ENCODE results near the gene BTNL9. TPM values are rescaled to one million over a fixed set of nuclear protein-coding genes. Genes with fewer than 3 reads are reported as not detected.

The BTNL9 gene
- total and polyA plus RNA-seq, 2 of the 13 experiments (the other 11 are each of a cell fraction or from before 2014, with no cell fraction given): 0.13 TPM; not detected in 1

DNA sequence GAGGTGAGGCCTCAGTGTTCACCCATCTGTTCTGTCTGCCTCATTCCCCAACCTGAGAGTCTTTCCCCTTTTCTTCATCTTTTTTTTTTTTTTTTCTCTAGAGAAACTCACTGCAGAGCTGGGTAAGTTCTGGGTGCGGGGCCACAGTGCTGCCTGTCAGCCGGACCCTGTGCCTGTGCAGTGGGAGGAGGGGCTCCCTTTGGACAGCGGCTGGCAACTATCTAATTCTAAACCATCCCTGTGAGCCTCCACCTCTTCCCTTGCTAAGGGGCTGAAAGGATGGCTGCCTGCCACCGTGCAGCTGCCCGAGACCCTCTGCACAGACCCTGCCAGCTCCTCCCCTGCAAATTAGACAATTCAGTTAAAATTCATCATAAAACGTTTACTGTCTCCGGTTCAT lies 14.1 kb downstream of the BTNL9 start:
- CTCF ChIA-PET (ENCODE audit: low intra/inter-chr PET ratio, low total read pairs): no interaction called here
- TF ChIP-seq RBFOX2 (IDR thresholded peaks at IDR 0.05; ENCODE audit: low read depth, low read length) (no peak), MTA3 (CRISPR knock-in tag; IDR thresholded peaks at IDR 0.05) (no peak), SALL1 (CRISPR knock-in tag; IDR thresholded peaks at IDR 0.05) (no peak), NFE2L2 (IDR thresholded peaks at IDR 0.05; ENCODE audit: low read length) (no peak), PHF21A (CRISPR knock-in tag; IDR thresholded peaks at IDR 0.05) (no peak), DMAP1 (CRISPR knock-in tag; IDR thresholded peaks at IDR 0.05) (no peak), NFRKB (IDR thresholded peaks at IDR 0.05) (no peak), ZNF530 (CRISPR knock-in tag; IDR thresholded peaks at IDR 0.05; ENCODE audit: low read depth) (no peak), REPIN1 (CRISPR knock-in tag; IDR thresholded peaks at IDR 0.05; ENCODE audit: borderline replicate concordance, low read depth) (no peak), ZNF629 (CRISPR knock-in tag; conservative IDR thresholded peaks at IDR 0.05) (no peak), ZNF562 (CRISPR knock-in tag; IDR thresholded peaks at IDR 0.05; ENCODE audit: borderline replicate concordance) (no peak), HNRNPL (IDR thresholded peaks at IDR 0.05; ENCODE audit: low read depth, low read length) (no peak)
- TF ChIP-seq, protein P1, sequence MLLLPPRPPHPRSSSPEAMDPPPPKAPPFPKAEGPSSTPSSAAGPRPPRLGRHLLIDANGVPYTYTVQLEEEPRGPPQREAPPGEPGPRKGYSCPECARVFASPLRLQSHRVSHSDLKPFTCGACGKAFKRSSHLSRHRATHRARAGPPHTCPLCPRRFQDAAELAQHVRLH (CRISPR knock-in tag; IDR thresholded peaks at IDR 0.05; ENCODE audit: borderline replicate concordance, low read depth): no peak
- TF ChIP-seq, protein P2, sequence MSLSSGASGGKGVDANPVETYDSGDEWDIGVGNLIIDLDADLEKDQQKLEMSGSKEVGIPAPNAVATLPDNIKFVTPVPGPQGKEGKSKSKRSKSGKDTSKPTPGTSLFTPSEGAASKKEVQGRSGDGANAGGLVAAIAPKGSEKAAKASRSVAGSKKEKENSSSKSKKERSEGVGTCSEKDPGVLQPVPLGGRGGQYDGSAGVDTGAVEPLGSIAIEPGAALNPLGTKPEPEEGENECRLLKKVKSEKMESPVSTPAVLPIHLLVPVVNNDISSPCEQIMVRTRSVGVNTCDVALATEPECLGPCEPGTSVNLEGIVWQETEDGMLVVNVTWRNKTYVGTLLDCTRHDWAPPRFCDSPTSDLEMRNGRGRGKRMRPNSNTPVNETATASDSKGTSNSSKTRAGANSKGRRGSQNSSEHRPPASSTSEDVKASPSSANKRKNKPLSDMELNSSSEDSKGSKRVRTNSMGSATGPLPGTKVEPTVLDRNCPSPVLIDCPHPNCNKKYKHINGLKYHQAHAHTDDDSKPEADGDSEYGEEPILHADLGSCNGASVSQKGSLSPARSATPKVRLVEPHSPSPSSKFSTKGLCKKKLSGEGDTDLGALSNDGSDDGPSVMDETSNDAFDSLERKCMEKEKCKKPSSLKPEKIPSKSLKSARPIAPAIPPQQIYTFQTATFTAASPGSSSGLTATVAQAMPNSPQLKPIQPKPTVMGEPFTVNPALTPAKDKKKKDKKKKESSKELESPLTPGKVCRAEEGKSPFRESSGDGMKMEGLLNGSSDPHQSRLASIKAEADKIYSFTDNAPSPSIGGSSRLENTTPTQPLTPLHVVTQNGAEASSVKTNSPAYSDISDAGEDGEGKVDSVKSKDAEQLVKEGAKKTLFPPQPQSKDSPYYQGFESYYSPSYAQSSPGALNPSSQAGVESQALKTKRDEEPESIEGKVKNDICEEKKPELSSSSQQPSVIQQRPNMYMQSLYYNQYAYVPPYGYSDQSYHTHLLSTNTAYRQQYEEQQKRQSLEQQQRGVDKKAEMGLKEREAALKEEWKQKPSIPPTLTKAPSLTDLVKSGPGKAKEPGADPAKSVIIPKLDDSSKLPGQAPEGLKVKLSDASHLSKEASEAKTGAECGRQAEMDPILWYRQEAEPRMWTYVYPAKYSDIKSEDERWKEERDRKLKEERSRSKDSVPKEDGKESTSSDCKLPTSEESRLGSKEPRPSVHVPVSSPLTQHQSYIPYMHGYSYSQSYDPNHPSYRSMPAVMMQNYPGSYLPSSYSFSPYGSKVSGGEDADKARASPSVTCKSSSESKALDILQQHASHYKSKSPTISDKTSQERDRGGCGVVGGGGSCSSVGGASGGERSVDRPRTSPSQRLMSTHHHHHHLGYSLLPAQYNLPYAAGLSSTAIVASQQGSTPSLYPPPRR (CRISPR knock-in tag; IDR thresholded peaks at IDR 0.05; ENCODE audit: borderline replicate concordance): no peak
- TF ChIP-seq, protein P3, sequence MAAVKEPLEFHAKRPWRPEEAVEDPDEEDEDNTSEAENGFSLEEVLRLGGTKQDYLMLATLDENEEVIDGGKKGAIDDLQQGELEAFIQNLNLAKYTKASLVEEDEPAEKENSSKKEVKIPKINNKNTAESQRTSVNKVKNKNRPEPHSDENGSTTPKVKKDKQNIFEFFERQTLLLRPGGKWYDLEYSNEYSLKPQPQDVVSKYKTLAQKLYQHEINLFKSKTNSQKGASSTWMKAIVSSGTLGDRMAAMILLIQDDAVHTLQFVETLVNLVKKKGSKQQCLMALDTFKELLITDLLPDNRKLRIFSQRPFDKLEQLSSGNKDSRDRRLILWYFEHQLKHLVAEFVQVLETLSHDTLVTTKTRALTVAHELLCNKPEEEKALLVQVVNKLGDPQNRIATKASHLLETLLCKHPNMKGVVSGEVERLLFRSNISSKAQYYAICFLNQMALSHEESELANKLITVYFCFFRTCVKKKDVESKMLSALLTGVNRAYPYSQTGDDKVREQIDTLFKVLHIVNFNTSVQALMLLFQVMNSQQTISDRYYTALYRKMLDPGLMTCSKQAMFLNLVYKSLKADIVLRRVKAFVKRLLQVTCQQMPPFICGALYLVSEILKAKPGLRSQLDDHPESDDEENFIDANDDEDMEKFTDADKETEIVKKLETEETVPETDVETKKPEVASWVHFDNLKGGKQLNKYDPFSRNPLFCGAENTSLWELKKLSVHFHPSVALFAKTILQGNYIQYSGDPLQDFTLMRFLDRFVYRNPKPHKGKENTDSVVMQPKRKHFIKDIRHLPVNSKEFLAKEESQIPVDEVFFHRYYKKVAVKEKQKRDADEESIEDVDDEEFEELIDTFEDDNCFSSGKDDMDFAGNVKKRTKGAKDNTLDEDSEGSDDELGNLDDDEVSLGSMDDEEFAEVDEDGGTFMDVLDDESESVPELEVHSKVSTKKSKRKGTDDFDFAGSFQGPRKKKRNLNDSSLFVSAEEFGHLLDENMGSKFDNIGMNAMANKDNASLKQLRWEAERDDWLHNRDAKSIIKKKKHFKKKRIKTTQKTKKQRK (IDR thresholded peaks at IDR 0.05; ENCODE audit: low read length): no peak
- TF ChIP-seq, protein P4, sequence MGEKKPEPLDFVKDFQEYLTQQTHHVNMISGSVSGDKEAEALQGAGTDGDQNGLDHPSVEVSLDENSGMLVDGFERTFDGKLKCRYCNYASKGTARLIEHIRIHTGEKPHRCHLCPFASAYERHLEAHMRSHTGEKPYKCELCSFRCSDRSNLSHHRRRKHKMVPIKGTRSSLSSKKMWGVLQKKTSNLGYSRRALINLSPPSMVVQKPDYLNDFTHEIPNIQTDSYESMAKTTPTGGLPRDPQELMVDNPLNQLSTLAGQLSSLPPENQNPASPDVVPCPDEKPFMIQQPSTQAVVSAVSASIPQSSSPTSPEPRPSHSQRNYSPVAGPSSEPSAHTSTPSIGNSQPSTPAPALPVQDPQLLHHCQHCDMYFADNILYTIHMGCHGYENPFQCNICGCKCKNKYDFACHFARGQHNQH (CRISPR knock-in tag; IDR thresholded peaks at IDR 0.05): no peak
- TF ChIP-seq, protein P5, sequence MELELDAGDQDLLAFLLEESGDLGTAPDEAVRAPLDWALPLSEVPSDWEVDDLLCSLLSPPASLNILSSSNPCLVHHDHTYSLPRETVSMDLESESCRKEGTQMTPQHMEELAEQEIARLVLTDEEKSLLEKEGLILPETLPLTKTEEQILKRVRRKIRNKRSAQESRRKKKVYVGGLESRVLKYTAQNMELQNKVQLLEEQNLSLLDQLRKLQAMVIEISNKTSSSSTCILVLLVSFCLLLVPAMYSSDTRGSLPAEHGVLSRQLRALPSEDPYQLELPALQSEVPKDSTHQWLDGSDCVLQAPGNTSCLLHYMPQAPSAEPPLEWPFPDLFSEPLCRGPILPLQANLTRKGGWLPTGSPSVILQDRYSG (CRISPR knock-in tag; IDR thresholded peaks at IDR 0.05): no peak

More for the DNA sequence above, 14.1 kb downstream of the BTNL9 start:
- H3K79me2 ChIP-seq (ENCODE audit: insufficient read depth, low read length): no peaks in the 10 kb centered on the region
- 30% methylated on average over 7 of the region's 7 CpGs for WGBS (ENCODE audit: low lambda C conversion rate)
- no peak overlapping the region for H3K27ac ChIP-seq (ENCODE audit: extremely low read length, insufficient read depth, low read length)
- H3K4me2 ChIP-seq (ENCODE audit: low read depth, low read length): no peak overlapping the region
- no TSS peak for BruUV-seq (replicated peaks)
- no peaks in the 10 kb centered on the region for H3K4me1 ChIP-seq (ENCODE audit: insufficient read depth, low read length)
- H3K27me3 ChIP-seq (ENCODE audit: control insufficient read depth in 1 of 2, insufficient read depth in 2 of 2, low read length in 2 of 2): peaks cover 13 to 78% of the 10 kb centered on the region in 2 experiments
- in situ Hi-C loops (cut with HindIII; ENCODE audit: extremely low pct_ligation_motif_present, low pct_unique_long_range_greater_than_20kb) (no loop called here), intact Hi-C loops (cut with micrococcal nuclease; ENCODE audit: unreplicated experiment) (no loop called here)
- FAIRE-seq: no peak
- H4K20me1 ChIP-seq (ENCODE audit: insufficient read depth, low read length): no peaks in the 10 kb centered on the region
- POLR2A ChIA-PET: no interaction called here
- no peaks in the 10 kb centered on the region for H3K36me3 ChIP-seq (replicated peaks in 1 of 2; ENCODE audit: control insufficient read depth in 1 of 2, insufficient read depth in 2 of 2, low read length in 2 of 2)
- no peak overlapping the region for H3K4me3 ChIP-seq (replicated peaks in 1 of 3; ENCODE audit: insufficient read depth in 1 of 3, low read depth in 2 of 3, low read length in 3 of 3)
- no peak overlapping the region for H3K9ac ChIP-seq (ENCODE audit: insufficient read depth, low read depth, low read length)
- no peak overlapping the region for H2AFZ ChIP-seq (ENCODE audit: low read length)
- no peak for ATAC-seq
- no peaks in the 10 kb centered on the region for H3K9me3 ChIP-seq (ENCODE audit: low read length)
- DNase-seq (ENCODE audit: low spot score): no peak
